SK-N-MC (cell line): ENCODE results near the gene TBL1X.

ENCODE experiments used
- DNase-seq: peaks from one replicate; pipeline ENCODE4 v3.0.0-alpha.2; 2011; ENCODE audit warnings: low read depth, low spot score
- H3K27ac ChIP-seq: fragments of 200-600 bp; sonication (generic); 2 replicates; pipeline ENCODE4 v1.5.1; 2016; ENCODE audit warnings: mixed run types
- H3K36me3 ChIP-seq: fragments of 200-600 bp; sonication (generic); 2 replicates; pipeline ENCODE4 v1.6.1; 2017; ENCODE audit warnings: antibody characterized with exemption, low read length, mixed read lengths; ENCODE audit not compliant: insufficient read depth
- H3K4me3 ChIP-seq: fragments of 200-600 bp; sonication (generic); 2 replicates; pipeline ENCODE4 v1.5.1; 2016
- H3K9ac ChIP-seq: fragments of 200-600 bp; sonication (generic); 2 replicates; pipeline ENCODE4 v1.8.0; 2017; ENCODE audit warnings: mixed run types, mixed read lengths; ENCODE audit not compliant: insufficient read length
- H3K9me3 ChIP-seq: fragments of 200-600 bp; sonication (generic); 2 replicates; pipeline ENCODE4 v1.6.1; 2017; ENCODE audit warnings: low read depth, mild to moderate bottlenecking, antibody characterized with exemption, low read length, moderate library complexity, mixed read lengths
- EZH2 ChIP-seq: fragments of 200-600 bp; sonication (generic); IDR thresholded peaks from one replicate; pipeline ENCODE4 v1.6.1; 2017; ENCODE audit warnings: antibody characterized with exemption
- FOXP2 ChIP-seq: optimal IDR thresholded peaks from 2 replicates; pipeline ENCODE3; 2011; ENCODE audit warnings: mild to moderate bottlenecking, moderate library complexity; ENCODE audit not compliant: insufficient read depth; ENCODE audit errors: extremely low read length, control extremely low read depth
- POLR2AphosphoS5 ChIP-seq: IDR thresholded peaks from 2 replicates; pipeline ENCODE4 v1.6.1; 2012; ENCODE audit warnings: mild to moderate bottlenecking, low read depth, low read length, borderline replicate concordance

The TBL1X gene

GRCh38 chrX:9635368-9635767 lies 170.5 kb downstream of the TBL1X start:
- Histone ChIP-seq H3K36me3 (no peaks in the 10 kb centered on the region), H3K4me3 (no peak overlapping the region), H3K27ac (no peak overlapping the region), H3K9me3 (no peaks in the 10 kb centered on the region), H3K9ac (no peak overlapping the region)
- TF ChIP-seq EZH2 (no peak), FOXP2 (no peak), POLR2AphosphoS5 (no peak)
- DNase-seq = no peak

- no peak overlapping the region for H3K9ac ChIP-seq
- no peaks in the 10 kb centered on the region for H3K36me3 ChIP-seq
- no peaks in the 10 kb centered on the region for H3K9me3 ChIP-seq
- no peak overlapping the region for H3K4me3 ChIP-seq
- DNase-seq = no peak
- H3K27ac ChIP-seq = no peak overlapping the region
- TF ChIP-seq POLR2AphosphoS5 (no peak), FOXP2 (no peak)
These were observed 170.9 kb downstream of the TBL1X start for GRCh38 chrX:9635803-9636202.

GRCh38 chrX:9638871-9639270 lies 174.0 kb downstream of the TBL1X start:
- DNase-seq = no peak
- no peak overlapping the region for H3K4me3 ChIP-seq
- H3K36me3 ChIP-seq = no peaks in the 10 kb centered on the region
- no peaks in the 10 kb centered on the region for H3K9me3 ChIP-seq
- TF ChIP-seq FOXP2 (no peak), EZH2 (no peak)
- H3K27ac ChIP-seq = no peak overlapping the region
- H3K9ac ChIP-seq = no peak overlapping the region

DNA sequence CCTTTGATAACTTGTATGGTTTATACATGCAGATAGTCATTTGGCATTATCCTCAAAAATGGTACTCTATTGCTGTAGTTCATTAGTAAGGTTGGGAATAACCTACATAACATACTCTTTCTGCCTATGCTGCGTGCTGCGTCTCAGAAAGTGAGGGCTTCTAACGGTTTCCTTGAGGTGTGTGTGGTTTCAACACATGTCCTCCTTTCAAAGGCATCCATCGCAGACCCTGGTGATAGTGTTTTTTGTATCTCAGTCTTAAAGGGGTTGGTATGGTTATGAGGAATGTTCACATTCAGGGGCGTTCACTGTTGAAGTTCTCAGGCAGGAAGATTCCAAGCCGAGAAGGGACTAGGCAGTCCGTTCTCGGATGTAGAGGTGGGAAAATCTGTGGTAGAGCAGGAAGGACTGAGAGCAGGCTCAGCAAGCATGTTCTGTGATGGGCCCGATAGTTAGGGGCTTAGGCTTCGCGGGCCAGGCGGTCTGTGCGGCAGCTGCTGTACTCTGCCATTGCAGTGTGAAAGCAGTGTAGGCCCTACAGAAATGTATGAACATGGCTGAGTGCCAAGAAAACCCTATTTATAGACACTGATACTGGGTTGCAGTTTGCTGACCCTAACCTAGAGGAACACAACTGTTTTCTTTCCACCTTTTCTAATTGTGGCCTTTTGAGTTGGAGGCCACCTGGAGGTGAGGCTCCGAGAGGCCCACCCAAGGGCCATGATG lies 177.6 kb downstream of the TBL1X start:
- TF ChIP-seq EZH2 = no peak
- TF ChIP-seq POLR2AphosphoS5 = no peak
- TF ChIP-seq FOXP2 = no peak
- H3K9ac ChIP-seq = no peak overlapping the region
- H3K36me3 ChIP-seq = no peaks in the 10 kb centered on the region
- no peaks in the 10 kb centered on the region for H3K9me3 ChIP-seq
- H3K27ac ChIP-seq = no peak overlapping the region
- no peak for DNase-seq
- H3K4me3 ChIP-seq = no peak overlapping the region

- H3K36me3 ChIP-seq = no peaks in the 10 kb centered on the region
- DNase-seq = no peak
- no peak overlapping the region for H3K4me3 ChIP-seq
- TF ChIP-seq FOXP2 = no peak
- no peak for TF ChIP-seq EZH2
- TF ChIP-seq POLR2AphosphoS5 = no peak
- H3K9me3 ChIP-seq = no peaks in the 10 kb centered on the region
- no peak overlapping the region for H3K27ac ChIP-seq
- H3K9ac ChIP-seq = no peak overlapping the region
These were observed 178.9 kb downstream of the TBL1X start for GRCh38 chrX:9643807-9644206.

DNA sequence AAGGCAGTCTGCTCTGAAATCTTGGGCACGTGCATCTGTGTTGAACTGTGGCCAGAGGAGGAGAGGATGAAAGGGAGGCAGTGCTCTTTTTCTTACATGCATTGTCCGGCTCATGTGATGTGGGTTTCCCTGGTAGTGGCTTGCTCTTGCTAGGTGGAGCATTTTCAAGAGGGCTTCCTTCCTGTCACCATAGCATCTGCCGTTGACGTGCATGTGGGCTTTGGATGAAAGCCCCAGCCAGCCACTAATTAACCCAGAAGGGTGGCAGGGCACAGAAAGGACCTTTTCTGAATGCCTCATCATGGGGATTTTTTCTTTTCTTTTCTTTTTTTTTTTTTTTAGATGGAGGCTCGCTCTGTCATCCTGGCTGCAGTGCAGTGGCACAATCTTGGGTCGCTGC lies 179.5 kb downstream of the TBL1X start:
- Histone ChIP-seq H3K9me3 (no peaks in the 10 kb centered on the region), H3K36me3 (no peaks in the 10 kb centered on the region), H3K4me3 (no peak overlapping the region), H3K27ac (no peak overlapping the region), H3K9ac (no peak overlapping the region)
- no peak for DNase-seq
- TF ChIP-seq EZH2 (no peak), FOXP2 (no peak), POLR2AphosphoS5 (no peak)

- Histone ChIP-seq H3K4me3 (no peak overlapping the region), H3K9ac (no peak overlapping the region), H3K9me3 (no peaks in the 10 kb centered on the region), H3K36me3 (no peaks in the 10 kb centered on the region), H3K27ac (no peak overlapping the region)
- TF ChIP-seq EZH2 (no peak), FOXP2 (no peak), POLR2AphosphoS5 (no peak)
- no peak for DNase-seq
These were observed 181.8 kb downstream of the TBL1X start for GRCh38 chrX:9646471-9647224.

DNA sequence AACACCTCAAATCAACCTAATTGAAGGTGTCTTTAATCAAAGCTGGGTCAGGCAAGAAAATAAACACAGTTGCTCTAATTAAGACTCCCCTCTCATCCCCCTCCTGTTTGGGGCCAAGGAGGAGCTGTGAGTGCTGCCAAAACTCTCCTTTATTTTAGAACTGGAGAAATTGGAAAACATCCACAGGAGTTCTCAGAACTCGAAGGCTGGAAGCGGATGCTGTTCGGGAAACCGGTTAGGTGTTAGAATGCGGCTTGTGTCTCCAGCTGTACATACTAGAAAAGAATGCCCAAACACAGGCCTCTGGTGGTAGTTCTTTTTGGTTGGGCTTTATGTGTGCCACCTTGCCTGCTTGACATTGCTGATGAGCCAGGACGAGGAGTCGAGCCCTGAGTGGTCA lies 182.6 kb downstream of the TBL1X start:
- TF ChIP-seq FOXP2 (no peak), EZH2 (no peak), POLR2AphosphoS5 (no peak)
- Histone ChIP-seq H3K27ac (no peak overlapping the region), H3K36me3 (no peaks in the 10 kb centered on the region), H3K9me3 (no peaks in the 10 kb centered on the region), H3K9ac (no peak overlapping the region), H3K4me3 (no peak overlapping the region)
- DNase-seq = no peak

- H3K4me3 ChIP-seq = no peak overlapping the region
- no peaks in the 10 kb centered on the region; the same call in 1 of the 2 replicates for H3K36me3 ChIP-seq
- H3K9ac ChIP-seq = no peak overlapping the region
- H3K9me3 ChIP-seq = no peaks in the 10 kb centered on the region
- no peak for DNase-seq
- TF ChIP-seq POLR2AphosphoS5 (no peak), EZH2 (no peak), FOXP2 (no peak)
- no peak overlapping the region for H3K27ac ChIP-seq
These were observed 185.2 kb downstream of the TBL1X start for GRCh38 chrX:9650091-9650490.
